Neural cell (in vitro differentiated cells): ENCODE results near the gene CXCL10. TPM values are rescaled to one million over a fixed set of nuclear protein-coding genes. Genes with fewer than 3 reads are reported as not detected.

Source experiments
- H2AFZ ChIP-seq: fragments of 200-600, 300-800 bp; sonication (generic), shearing (Covaris generic); 2 replicates; pipeline ENCODE4 v1.6.0; 2014; ENCODE audit warnings: low read depth, mild to moderate bottlenecking, antibody characterized with exemption, low read length, moderate library complexity
- H3F3A ChIP-seq: fragments of 200-600 bp; shearing (Covaris generic); 2 replicates; pipeline ENCODE4 v1.6.1; 2016; ENCODE audit warnings: mild to moderate bottlenecking, moderate library complexity, mixed read lengths, antibody characterized with exemption, low read length; ENCODE audit not compliant: insufficient read depth, poor library complexity, severe bottlenecking
- H3K27ac ChIP-seq: fragments of 200-600, 300-800 bp; sonication (generic), shearing (Covaris generic); 2 replicates; pipeline ENCODE4 v1.5.1; 2014; ENCODE audit warnings: mild to moderate bottlenecking, low read length, moderate library complexity
- H3K27me3 ChIP-seq: fragments of 300-800, 200-600 bp; sonication (generic), shearing (Covaris generic); 2 replicates; pipeline ENCODE4 v1.6.0; 2014; ENCODE audit warnings: mild to moderate bottlenecking, low read depth, low read length, moderate library complexity; ENCODE audit not compliant: insufficient read depth
- H3K36me3 ChIP-seq: fragments of 300-800, 200-600 bp; sonication (generic), shearing (Covaris generic); 2 replicates; pipeline ENCODE4 v1.5.1; 2014; ENCODE audit warnings: mild to moderate bottlenecking, antibody characterized with exemption, low read length, moderate library complexity; ENCODE audit not compliant: insufficient read depth
- H3K4me2 ChIP-seq: fragments of 300-800, 200-600 bp; sonication (generic), shearing (Covaris generic); 2 replicates; pipeline ENCODE4 v1.6.0; 2014; ENCODE audit warnings: mild to moderate bottlenecking, low read length
- H3K4me3 ChIP-seq: fragments of 300-800, 200-600 bp; sonication (generic), shearing (Covaris generic); 2 replicates; pipeline ENCODE4 v1.5.1; 2014; ENCODE audit warnings: mild to moderate bottlenecking, low read length, moderate library complexity
- H3K79me2 ChIP-seq: fragments of 200-600 bp; shearing (Covaris generic); replicated peaks from 2 replicates; pipeline ENCODE4 v1.6.0; 2014; ENCODE audit warnings: mild to moderate bottlenecking, low read length, moderate library complexity; ENCODE audit not compliant: insufficient read depth
- H3K9ac ChIP-seq: fragments of 300-800, 200-600 bp; sonication (generic), shearing (Covaris generic); 2 replicates; pipeline ENCODE4 v1.6.1; 2016; ENCODE audit warnings: mild to moderate bottlenecking, low read length, mixed read lengths
- H3K9me2 ChIP-seq: fragments of 200-600 bp; shearing (Covaris generic); 2 replicates; pipeline ENCODE4 v1.6.1; 2016; ENCODE audit warnings: mild to moderate bottlenecking, low read length, mixed read lengths; ENCODE audit not compliant: insufficient read depth
- H3K9me3 ChIP-seq: fragments of 200-600, 300-800 bp; sonication (generic), shearing (Covaris generic); 2 replicates; pipeline ENCODE4 v1.6.1; 2016; ENCODE audit warnings: mild to moderate bottlenecking, mixed run types, low read length, moderate library complexity, mixed read lengths
- H4K20me1 ChIP-seq: fragments of 200-600 bp; shearing (Covaris generic); 2 replicates; pipeline ENCODE4 v1.6.1; 2016; ENCODE audit warnings: mild to moderate bottlenecking, mixed run types; ENCODE audit not compliant: insufficient read depth
- CTCF ChIP-seq: fragments of 450-650 bp; IDR thresholded peaks from 2 replicates; pipeline ENCODE4 v1.5.1; 2014; ENCODE audit warnings: antibody characterized with exemption, mild to moderate bottlenecking, moderate library complexity; ENCODE audit not compliant: poor library complexity, severe bottlenecking
- EP300 ChIP-seq: fragments of 450-650 bp; conservative IDR thresholded peaks from 2 replicates; pipeline ENCODE4 v1.6.1; 2014; ENCODE audit warnings: antibody characterized with exemption, mild to moderate bottlenecking, moderate library complexity; ENCODE audit not compliant: poor library complexity, severe bottlenecking
- EZH2 ChIP-seq: fragments of 200-600, 300-800 bp; shearing (Covaris generic), sonication (generic); IDR thresholded peaks from 2 replicates; pipeline ENCODE4 v1.6.1; 2014; ENCODE audit warnings: antibody characterized with exemption, low read length, borderline replicate concordance, mild to moderate bottlenecking; ENCODE audit not compliant: insufficient read depth, poor library complexity, severe bottlenecking
- MXI1 ChIP-seq: fragments of 450-650 bp; conservative IDR thresholded peaks from 2 replicates; pipeline ENCODE4 v1.6.1; 2014; ENCODE audit warnings: antibody characterized with exemption, mild to moderate bottlenecking; ENCODE audit not compliant: poor library complexity, severe bottlenecking
- POLR2AphosphoS5 ChIP-seq: IDR thresholded peaks from 2 replicates; pipeline ENCODE4 v1.6.1; 2012
- RAD21 ChIP-seq: fragments of 450-650 bp; conservative IDR thresholded peaks from 2 replicates; pipeline ENCODE4 v1.6.1; 2014; ENCODE audit warnings: antibody characterized with exemption, mild to moderate bottlenecking, moderate library complexity
- SMC3 ChIP-seq: fragments of 450-650 bp; conservative IDR thresholded peaks from 2 replicates; pipeline ENCODE4 v1.6.1; 2014; ENCODE audit warnings: antibody characterized with exemption, mild to moderate bottlenecking, moderate library complexity; ENCODE audit not compliant: poor library complexity
- TAF1 ChIP-seq: IDR thresholded peaks from 2 replicates; pipeline ENCODE4 v1.6.1; 2012; ENCODE audit warnings: low read depth
- polyA plus RNA-seq: library from polyadenylated mRNA; depleted of rRNA; stranded (reverse); fragments of >200 nt; gene quantifications from 2 replicates; pipeline ENCODE4 v1.2.3, GENCODE V29; 2014
- TF ChIP-seq, protein P1 (sequence below): IDR thresholded peaks from 2 replicates; pipeline ENCODE4 v1.6.1; 2012; ENCODE audit warnings: borderline replicate concordance

CXCL10 gene
- polyA plus RNA-seq, 1 donor from 2014 or later, result not detected

- H3K9me2 ChIP-seq, result no peaks in the 10 kb centered on the region
- no peak overlapping the region for H2AFZ ChIP-seq
- no peaks in the 10 kb centered on the region for H3F3A ChIP-seq
- H4K20me1 ChIP-seq, result no peaks in the 10 kb centered on the region
- H3K9me3 ChIP-seq, result no peaks in the 10 kb centered on the region
- H3K79me2 ChIP-seq, result no peaks in the 10 kb centered on the region
- no peak overlapping the region for H3K4me3 ChIP-seq
- TF ChIP-seq MXI1, result no peak
- no peak for TF ChIP-seq TAF1
- no peak for TF ChIP-seq CTCF
- no peak for TF ChIP-seq RAD21
- TF ChIP-seq SMC3, result no peak
- TF ChIP-seq, protein P1, sequence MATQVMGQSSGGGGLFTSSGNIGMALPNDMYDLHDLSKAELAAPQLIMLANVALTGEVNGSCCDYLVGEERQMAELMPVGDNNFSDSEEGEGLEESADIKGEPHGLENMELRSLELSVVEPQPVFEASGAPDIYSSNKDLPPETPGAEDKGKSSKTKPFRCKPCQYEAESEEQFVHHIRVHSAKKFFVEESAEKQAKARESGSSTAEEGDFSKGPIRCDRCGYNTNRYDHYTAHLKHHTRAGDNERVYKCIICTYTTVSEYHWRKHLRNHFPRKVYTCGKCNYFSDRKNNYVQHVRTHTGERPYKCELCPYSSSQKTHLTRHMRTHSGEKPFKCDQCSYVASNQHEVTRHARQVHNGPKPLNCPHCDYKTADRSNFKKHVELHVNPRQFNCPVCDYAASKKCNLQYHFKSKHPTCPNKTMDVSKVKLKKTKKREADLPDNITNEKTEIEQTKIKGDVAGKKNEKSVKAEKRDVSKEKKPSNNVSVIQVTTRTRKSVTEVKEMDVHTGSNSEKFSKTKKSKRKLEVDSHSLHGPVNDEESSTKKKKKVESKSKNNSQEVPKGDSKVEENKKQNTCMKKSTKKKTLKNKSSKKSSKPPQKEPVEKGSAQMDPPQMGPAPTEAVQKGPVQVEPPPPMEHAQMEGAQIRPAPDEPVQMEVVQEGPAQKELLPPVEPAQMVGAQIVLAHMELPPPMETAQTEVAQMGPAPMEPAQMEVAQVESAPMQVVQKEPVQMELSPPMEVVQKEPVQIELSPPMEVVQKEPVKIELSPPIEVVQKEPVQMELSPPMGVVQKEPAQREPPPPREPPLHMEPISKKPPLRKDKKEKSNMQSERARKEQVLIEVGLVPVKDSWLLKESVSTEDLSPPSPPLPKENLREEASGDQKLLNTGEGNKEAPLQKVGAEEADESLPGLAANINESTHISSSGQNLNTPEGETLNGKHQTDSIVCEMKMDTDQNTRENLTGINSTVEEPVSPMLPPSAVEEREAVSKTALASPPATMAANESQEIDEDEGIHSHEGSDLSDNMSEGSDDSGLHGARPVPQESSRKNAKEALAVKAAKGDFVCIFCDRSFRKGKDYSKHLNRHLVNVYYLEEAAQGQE, result no peak
- TF ChIP-seq EP300, result no peak
- TF ChIP-seq EZH2, result no peak
- TF ChIP-seq POLR2AphosphoS5, result no peak
- no peak overlapping the region for H3K27ac ChIP-seq
- H3K27me3 ChIP-seq, result no peaks in the 10 kb centered on the region
- no peak overlapping the region for H3K9ac ChIP-seq
- no peaks in the 10 kb centered on the region for H3K36me3 ChIP-seq
- H3K4me2 ChIP-seq, result no peak overlapping the region
Observed at GRCh38 chr4:76059750-76060149, 36.5 kb upstream of the CXCL10 start.

DNA sequence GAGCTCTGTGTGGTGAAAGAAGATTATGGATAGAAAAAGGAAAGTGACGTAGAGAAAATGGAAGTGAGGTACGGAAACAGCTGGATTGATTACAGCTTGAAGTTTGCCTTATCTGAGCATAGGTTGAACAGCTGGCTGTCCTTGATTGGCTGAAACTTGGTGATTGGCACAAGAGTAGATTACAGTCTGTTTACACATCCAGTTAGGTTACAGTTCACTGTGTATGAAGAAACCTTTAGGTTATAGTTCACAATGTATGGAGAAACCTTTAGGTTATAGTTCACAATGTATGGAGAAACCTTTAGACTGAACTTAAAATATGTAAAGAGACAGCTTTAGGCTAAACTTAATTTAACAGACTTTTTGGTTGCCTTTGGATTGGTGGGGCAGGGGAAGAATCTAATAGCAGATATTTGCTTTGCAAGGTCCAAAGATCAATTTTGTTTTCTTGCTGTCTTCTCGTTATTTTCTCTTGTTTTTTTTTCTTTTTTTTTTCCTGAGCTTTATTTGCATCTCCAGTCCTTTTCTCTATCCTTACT, 35.7 kb upstream of the CXCL10 start:
- no peak overlapping the region for H2AFZ ChIP-seq
- no peaks in the 10 kb centered on the region for H3K36me3 ChIP-seq
- no peak overlapping the region for H3K27ac ChIP-seq

More for the DNA sequence above, 35.7 kb upstream of the CXCL10 start:
- H3K27me3 ChIP-seq, result no peaks in the 10 kb centered on the region
- no peak overlapping the region for H3K4me3 ChIP-seq
- TF ChIP-seq TAF1 (no peak), CTCF (no peak), EZH2 (no peak), SMC3 (no peak), POLR2AphosphoS5 (no peak), MXI1 (no peak)
- H3K4me2 ChIP-seq, result no peak overlapping the region
- no peaks in the 10 kb centered on the region for H3K79me2 ChIP-seq
- H3K9me3 ChIP-seq, result no peaks in the 10 kb centered on the region
- H3K9ac ChIP-seq, result no peak overlapping the region
- no peaks in the 10 kb centered on the region for H4K20me1 ChIP-seq
- no peaks in the 10 kb centered on the region for H3K9me2 ChIP-seq
- no peaks in the 10 kb centered on the region for H3F3A ChIP-seq
